ENCODE data around the gene ATP2B2.

Gene ATP2B2

GRCh38 chr3:10530241-10530640 lies 24.9 kb upstream of the ATP2B2 start:
- no peak for DNase-seq

GRCh38 chr3:10529809-10530208 lies 24.4 kb upstream of the ATP2B2 start:
- DNase-seq = no peak

- no peak for DNase-seq
These were observed 22.7 kb upstream of the ATP2B2 start for GRCh38 chr3:10528046-10528445.

GRCh38 chr3:10527295-10528001 lies 22.1 kb upstream of the ATP2B2 start:
- no peak for DNase-seq

- no peak for DNase-seq
These were observed 21.0 kb upstream of the ATP2B2 start for GRCh38 chr3:10526366-10526765.

GRCh38 chr3:10524799-10525301 lies 19.5 kb upstream of the ATP2B2 start:
- DNase-seq = no peak

GRCh38 chr3:10524270-10524669 lies 18.9 kb upstream of the ATP2B2 start:
- no peak for DNase-seq

GRCh38 chr3:10523561-10523960 lies 18.2 kb upstream of the ATP2B2 start:
- no peak for DNase-seq

GRCh38 chr3:10522646-10523303 lies 17.4 kb upstream of the ATP2B2 start:
- no peak for DNase-seq

GRCh38 chr3:10521772-10522441 lies 16.5 kb upstream of the ATP2B2 start:
- no peak for DNase-seq

GRCh38 chr3:10520072-10520471 lies 14.7 kb upstream of the ATP2B2 start:
- DNase-seq = no peak

- DNase-seq = no peak
These were observed 13.8 kb upstream of the ATP2B2 start for GRCh38 chr3:10519236-10519635.

GRCh38 chr3:10518506-10519150 lies 13.2 kb upstream of the ATP2B2 start:
- DNase-seq = no peak

GRCh38 chr3:10517627-10518026 lies 12.2 kb upstream of the ATP2B2 start:
- no peak for DNase-seq

- DNase-seq = no peak
These were observed 11.4 kb upstream of the ATP2B2 start for GRCh38 chr3:10516544-10517452.

- no peak for DNase-seq
These were observed 10.6 kb upstream of the ATP2B2 start for GRCh38 chr3:10515884-10516495.

- DNase-seq = no peak
These were observed 10.0 kb upstream of the ATP2B2 start for GRCh38 chr3:10515396-10515795.

- DNase-seq = no peak
These were observed 9.2 kb upstream of the ATP2B2 start for GRCh38 chr3:10514407-10515069.

GRCh38 chr3:10513306-10513705 lies 7.9 kb upstream of the ATP2B2 start:
- DNase-seq = no peak

GRCh38 chr3:10512687-10513086 lies 7.3 kb upstream of the ATP2B2 start:
- no peak for DNase-seq

All from hypothalamus (tissue), 51 donors.